Omental fat pad (tissue), 4 donors: ENCODE data around the gene BST2. TPM values are rescaled to one million over a fixed set of nuclear protein-coding genes. Genes with fewer than 3 reads are reported as not detected.
A peak's percentile ranks its signal among the peaks of the same experiment; 100 is the strongest.

ENCODE experiments used
- ATAC-seq: fragments of 150-250 bp; one replicate; pipeline ENCODE4 v1.9.1; 2016; ENCODE audit warnings: mild to moderate bottlenecking, moderate library complexity; ENCODE audit not compliant: low FRiP score
- DNase-seq: peaks from one replicate; pipeline ENCODE4 v3.0.0-alpha.2; 2019; ENCODE audit warnings: low spot score
- total RNA-seq, 4 donors: library from RNA; depleted of rRNA; stranded (reverse); fragments of >200 nt; gene quantifications; one replicate each; pipeline ENCODE4 v1.1.0, GENCODE V29; 2016
- TF ChIP-seq, protein P1 (sequence below), 3 donors: fragments of 450-650 bp; IDR thresholded peaks; one replicate each; pipeline ENCODE4 v1.5.1; 2016 to 2017; ENCODE audit warnings: antibody characterized with exemption in 3 of 3, mild to moderate bottlenecking in 3 of 3, moderate library complexity in 2 of 3

BST2 gene
- total RNA-seq, 4 donors from 2014 or later, result 126 to 368 (median 146) TPM

- no peak for ATAC-seq
- DNase-seq, result no peak
- TF ChIP-seq, protein P1, sequence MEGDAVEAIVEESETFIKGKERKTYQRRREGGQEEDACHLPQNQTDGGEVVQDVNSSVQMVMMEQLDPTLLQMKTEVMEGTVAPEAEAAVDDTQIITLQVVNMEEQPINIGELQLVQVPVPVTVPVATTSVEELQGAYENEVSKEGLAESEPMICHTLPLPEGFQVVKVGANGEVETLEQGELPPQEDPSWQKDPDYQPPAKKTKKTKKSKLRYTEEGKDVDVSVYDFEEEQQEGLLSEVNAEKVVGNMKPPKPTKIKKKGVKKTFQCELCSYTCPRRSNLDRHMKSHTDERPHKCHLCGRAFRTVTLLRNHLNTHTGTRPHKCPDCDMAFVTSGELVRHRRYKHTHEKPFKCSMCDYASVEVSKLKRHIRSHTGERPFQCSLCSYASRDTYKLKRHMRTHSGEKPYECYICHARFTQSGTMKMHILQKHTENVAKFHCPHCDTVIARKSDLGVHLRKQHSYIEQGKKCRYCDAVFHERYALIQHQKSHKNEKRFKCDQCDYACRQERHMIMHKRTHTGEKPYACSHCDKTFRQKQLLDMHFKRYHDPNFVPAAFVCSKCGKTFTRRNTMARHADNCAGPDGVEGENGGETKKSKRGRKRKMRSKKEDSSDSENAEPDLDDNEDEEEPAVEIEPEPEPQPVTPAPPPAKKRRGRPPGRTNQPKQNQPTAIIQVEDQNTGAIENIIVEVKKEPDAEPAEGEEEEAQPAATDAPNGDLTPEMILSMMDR (IDR thresholded peaks at IDR 0.05), result no peak
Observed at GRCh38 chr19:17389957-17390664, 15.3 kb downstream of the BST2 start.

DNA sequence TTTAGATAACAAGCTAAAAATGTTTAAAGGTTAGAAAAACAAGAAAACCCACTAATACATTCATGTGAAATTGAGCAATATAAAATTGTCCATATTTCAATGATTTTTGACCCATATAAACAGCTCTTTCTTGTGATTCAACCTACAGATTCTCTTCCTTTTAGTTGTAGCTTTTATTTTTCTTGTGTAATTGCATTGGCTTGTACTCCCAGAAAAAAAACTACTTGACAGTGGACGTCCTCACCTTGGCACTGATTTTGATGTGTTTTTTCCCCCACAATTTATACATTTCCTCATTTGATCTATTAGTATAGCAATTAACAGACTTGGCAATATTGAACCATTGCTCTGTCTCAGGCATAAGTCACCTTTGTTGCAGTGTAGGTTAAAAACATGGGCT, 16.1 kb downstream of the BST2 start:
- no peak for ATAC-seq
- DNase-seq, result no peak
- TF ChIP-seq, protein P1 (IDR thresholded peaks at IDR 0.05), result no peak

- DNase-seq (peak; percentile 70), ATAC-seq (no peak)
- TF ChIP-seq, protein P1 (IDR thresholded peaks at IDR 0.05), result peak in 1 of 3 donors; percentile 29
Observed at GRCh38 chr19:17385878-17386611, 19.4 kb downstream of the BST2 start.

DNA sequence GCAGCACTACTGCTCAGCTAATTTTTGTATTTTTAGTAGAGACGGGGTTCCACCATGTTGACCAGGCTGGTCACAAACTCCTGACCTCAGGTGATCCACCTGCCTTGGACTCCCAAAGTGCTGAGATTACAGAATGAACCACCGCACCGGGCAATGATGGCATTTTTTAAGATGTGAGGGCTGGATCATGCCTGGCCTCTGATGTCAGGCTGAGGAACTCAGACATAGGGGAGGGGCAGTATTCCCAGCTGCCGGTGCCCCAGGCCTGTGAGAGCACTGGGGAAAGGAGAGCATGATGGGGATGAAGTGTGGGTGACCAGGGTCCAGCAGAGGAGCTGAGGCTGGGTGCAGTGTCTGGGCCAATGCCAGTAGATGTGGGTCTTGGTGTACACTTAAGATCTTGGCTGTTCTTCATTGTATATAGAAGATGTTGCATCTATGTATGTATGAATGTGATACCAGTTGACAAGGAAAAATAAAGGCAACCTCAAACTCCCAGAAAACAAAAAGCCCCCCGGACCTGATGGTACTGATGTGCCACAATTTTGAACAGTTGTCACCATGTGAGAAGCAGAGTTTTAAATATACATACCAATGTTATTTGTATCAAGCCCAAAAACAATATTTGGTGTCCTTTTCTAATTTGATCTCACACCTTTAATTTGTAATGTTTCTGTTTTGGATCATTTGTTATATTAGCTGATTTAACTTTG, 24.8 kb downstream of the BST2 start:
- DNase-seq (no peak), ATAC-seq (no peak)
- TF ChIP-seq, protein P1 (IDR thresholded peaks at IDR 0.05), result no peak

DNA sequence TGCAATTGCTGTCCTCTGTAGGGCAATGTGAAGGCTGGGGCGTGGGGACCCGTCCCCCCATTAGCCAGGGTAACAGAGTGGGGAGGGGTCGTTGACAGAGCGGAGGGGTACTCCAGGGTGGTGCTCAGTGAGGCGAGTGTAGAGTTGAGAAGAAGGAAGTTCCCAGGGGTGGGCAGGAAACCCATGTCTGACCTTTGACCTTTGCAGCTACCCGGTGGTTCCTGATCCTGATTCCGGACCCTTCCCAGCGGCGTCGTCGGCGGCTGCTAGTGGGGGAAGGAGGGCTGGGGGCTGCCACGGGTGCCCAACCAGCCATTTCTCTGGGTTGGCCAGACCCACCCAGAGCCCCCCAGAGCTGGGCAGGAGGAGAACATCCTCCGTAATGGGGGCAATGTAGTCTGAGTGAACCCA, 26.2 kb downstream of the BST2 start:
- ATAC-seq, result no peak

GRCh38 chr19:17378271-17378670, 27.2 kb downstream of the BST2 start:
- TF ChIP-seq, protein P1 (IDR thresholded peaks at IDR 0.05), result no peak
- DNase-seq, result no peak
- no peak for ATAC-seq

More for the DNA sequence above, 26.2 kb downstream of the BST2 start:
- no peak for DNase-seq
- TF ChIP-seq, protein P1 (IDR thresholded peaks at IDR 0.05), result no peak
